CD4-positive, alpha-beta T cell (primary cell): ENCODE results near the gene SMIM36. TPM values are rescaled to one million over a fixed set of nuclear protein-coding genes. Genes with fewer than 3 reads are reported as not detected.

Experiments used
- ATAC-seq: fragments of 200-7000 bp; cut with Tn5 transposase; one replicate; pipeline ENCODE4 v1.10.0; 2022; ENCODE audit warnings: mild to moderate bottlenecking; ENCODE audit not compliant: poor library complexity
- CTCF ChIA-PET: fragments of 350-600 bp; sonication (Branson Sonifier 250); formaldehyde crosslinking; loops from one replicate; lab custom pipeline; 2021; ENCODE audit warnings: antibody characterized with exemption, inconsistent platforms; lab: Charles Lee
- POLR2A ChIA-PET: fragments of 350-600 bp; sonication (Branson Sonifier 250); formaldehyde crosslinking; loops from one replicate; lab custom pipeline; 2021; ENCODE audit warnings: antibody characterized with exemption, inconsistent platforms; lab: Charles Lee
- DNase-seq, 14 experiments: peaks; one replicate each; pipeline ENCODE4 v3.0.0-alpha.2; 2013 to 2020; ENCODE audit warnings: mixed read lengths in 2 of 14
- H3K27ac ChIP-seq, 2 donors: one replicate each; pipeline versions ENCODE4 v1.5.1 to v1.7.0; 2013; ENCODE audit warnings: low read length in 2 of 2, low read depth in 1 of 2, mild to moderate bottlenecking in 1 of 2
- H3K27me3 ChIP-seq, 2 experiments: 1 replicate in 1 of 2; 2 replicates in 1 of 2; pipeline versions ENCODE4 v1.6.1 to v1.7.0; 2013; ENCODE audit warnings: low read length in 2 of 2, control low read depth in 1 of 2, mild to moderate bottlenecking in 1 of 2, moderate library complexity in 1 of 2; ENCODE audit not compliant: insufficient read depth in 2 of 2, control insufficient read depth in 1 of 2
- H3K36me3 ChIP-seq: one replicate; pipeline ENCODE4 v1.6.1; 2013; ENCODE audit warnings: low read length, control low read depth; ENCODE audit not compliant: insufficient read depth
- H3K4me1 ChIP-seq: one replicate; pipeline ENCODE4 v1.6.1; 2013; ENCODE audit warnings: low read length, control low read depth; ENCODE audit not compliant: insufficient read depth
- H3K4me3 ChIP-seq: one replicate; pipeline ENCODE4 v1.5.1; 2013; ENCODE audit warnings: mild to moderate bottlenecking, low read length, moderate library complexity
- H3K9me3 ChIP-seq, 2 experiments: 1 replicate in 1 of 2; 2 replicates in 1 of 2; pipeline versions ENCODE4 v1.6.1 to v1.7.0; 2013; ENCODE audit warnings: low read length in 2 of 2, mild to moderate bottlenecking in 2 of 2, control low read depth in 1 of 2, moderate library complexity in 1 of 2; ENCODE audit not compliant: control insufficient read depth in 1 of 2, insufficient read depth in 1 of 2
- H3K27ac Mint-ChIP-seq: one replicate; pipeline ENCODE4 v1.8.0; 2020; ENCODE audit warnings: mixed read lengths
- H3K27me3 Mint-ChIP-seq: one replicate; pipeline ENCODE4 v1.8.0; 2021; ENCODE audit warnings: mixed read lengths
- H3K36me3 Mint-ChIP-seq: one replicate; pipeline ENCODE4 v1.8.0; 2021; ENCODE audit warnings: low read depth, mixed read lengths
- H3K4me1 Mint-ChIP-seq: one replicate; pipeline ENCODE4 v1.8.0; 2021; ENCODE audit warnings: low read depth, mixed read lengths
- H3K4me3 Mint-ChIP-seq: one replicate; pipeline ENCODE4 v1.8.0; 2020; ENCODE audit warnings: mild to moderate bottlenecking, mixed read lengths
- H3K9me3 Mint-ChIP-seq: one replicate; pipeline ENCODE4 v1.8.0; 2020; ENCODE audit warnings: mixed read lengths
- intact Hi-C, 2 experiments: fragments of 100-400 bp; cut with DNase I in 1 of 2; cut with micrococcal nuclease in 1 of 2; formaldehyde crosslinking; loops; one replicate each; pipeline versions ENCODE4 v1.15.1 to v1.9.0; 2023 to 2025; cut with DNase I, micrococcal nuclease
- total RNA-seq, 174 experiments: library from RNA in 2 of 174; stranded (reverse) in 2 of 174; gene quantifications; one replicate each; pipeline ENCODE4 v1.2.3 and lab custom pipeline; 2021 to 2026
- TF ChIP-seq, protein P1 (sequence below): fragments of 200-600 bp; IDR thresholded peaks from one replicate; pipeline ENCODE4 v1.8.0; 2022; ENCODE audit warnings: antibody characterized with exemption, mild to moderate bottlenecking

The SMIM36 gene
- total RNA-seq, 2 experiments from 2014 or later = not detected

DNA sequence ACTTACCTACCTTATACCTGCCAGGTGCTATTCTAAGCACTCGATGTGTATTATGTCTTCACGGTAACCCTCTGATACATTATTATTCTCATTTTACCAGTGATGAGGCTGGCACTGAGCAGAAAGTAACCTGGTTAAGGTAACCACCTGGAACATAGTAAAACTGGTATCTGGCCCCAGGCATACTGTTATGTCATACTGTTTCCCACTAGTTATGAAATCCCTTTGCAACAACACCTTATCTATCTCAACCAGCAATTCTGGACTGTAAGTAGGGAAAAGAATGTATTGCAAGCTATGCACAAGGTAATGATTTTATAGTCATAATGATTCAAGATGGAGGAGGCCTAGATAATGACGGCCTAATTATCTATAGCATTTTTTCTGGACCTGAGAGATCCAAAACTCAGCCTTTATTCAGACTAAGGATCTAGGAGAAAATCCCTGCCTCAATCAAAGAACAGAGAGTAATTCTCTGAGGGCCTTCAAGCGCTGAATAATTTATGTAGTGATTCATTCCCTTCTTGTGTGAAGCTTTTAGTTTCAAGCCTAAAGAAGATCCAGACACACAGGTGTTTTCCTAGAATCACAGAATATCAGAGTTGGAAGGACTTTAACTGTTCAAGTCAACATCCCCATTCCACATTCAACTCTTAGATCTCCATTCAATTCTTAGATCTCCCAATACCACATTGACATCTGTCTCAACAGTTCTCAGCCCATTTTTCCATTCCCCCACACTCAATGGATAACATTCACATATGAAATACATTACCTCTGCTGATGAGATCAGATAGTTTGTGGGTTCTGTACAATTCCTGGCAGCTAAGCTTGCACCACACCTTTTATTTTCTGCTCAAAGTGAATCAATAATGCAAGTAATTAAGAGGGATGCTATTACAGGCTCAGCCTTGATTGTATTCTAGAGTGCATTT is 74.8 kb downstream of the SMIM36 start:
- H3K9me3 Mint-ChIP-seq = no peaks in the 10 kb centered on the region
- no peaks in the 10 kb centered on the region for H3K27me3 ChIP-seq
- H3K27me3 Mint-ChIP-seq = no peaks in the 10 kb centered on the region
- H3K4me1 ChIP-seq = peaks cover 3% of the 10 kb centered on the region
- intact Hi-C loops = no loop called here
- no peak overlapping the region for H3K4me3 ChIP-seq
- TF ChIP-seq, protein P1, sequence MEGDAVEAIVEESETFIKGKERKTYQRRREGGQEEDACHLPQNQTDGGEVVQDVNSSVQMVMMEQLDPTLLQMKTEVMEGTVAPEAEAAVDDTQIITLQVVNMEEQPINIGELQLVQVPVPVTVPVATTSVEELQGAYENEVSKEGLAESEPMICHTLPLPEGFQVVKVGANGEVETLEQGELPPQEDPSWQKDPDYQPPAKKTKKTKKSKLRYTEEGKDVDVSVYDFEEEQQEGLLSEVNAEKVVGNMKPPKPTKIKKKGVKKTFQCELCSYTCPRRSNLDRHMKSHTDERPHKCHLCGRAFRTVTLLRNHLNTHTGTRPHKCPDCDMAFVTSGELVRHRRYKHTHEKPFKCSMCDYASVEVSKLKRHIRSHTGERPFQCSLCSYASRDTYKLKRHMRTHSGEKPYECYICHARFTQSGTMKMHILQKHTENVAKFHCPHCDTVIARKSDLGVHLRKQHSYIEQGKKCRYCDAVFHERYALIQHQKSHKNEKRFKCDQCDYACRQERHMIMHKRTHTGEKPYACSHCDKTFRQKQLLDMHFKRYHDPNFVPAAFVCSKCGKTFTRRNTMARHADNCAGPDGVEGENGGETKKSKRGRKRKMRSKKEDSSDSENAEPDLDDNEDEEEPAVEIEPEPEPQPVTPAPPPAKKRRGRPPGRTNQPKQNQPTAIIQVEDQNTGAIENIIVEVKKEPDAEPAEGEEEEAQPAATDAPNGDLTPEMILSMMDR = no peak
- POLR2A ChIA-PET = interaction anchor here (0.7 kb wide), 1 partner anchor 10 kb away, joined by 3 read pairs; no protein-coding TSS in a partner anchor
- DNase-seq (no peak), ATAC-seq (no peak)
- no peak overlapping the region for H3K27ac Mint-ChIP-seq
- peaks cover 11% of the 10 kb centered on the region for H3K4me1 Mint-ChIP-seq
- H3K27ac ChIP-seq = no peak overlapping the region
- no peak overlapping the region for H3K4me3 Mint-ChIP-seq
- no peaks in the 10 kb centered on the region for H3K36me3 ChIP-seq
- H3K36me3 Mint-ChIP-seq = no peaks in the 10 kb centered on the region
- H3K9me3 ChIP-seq = no peaks in the 10 kb centered on the region
- CTCF ChIA-PET = no interaction called here

DNA sequence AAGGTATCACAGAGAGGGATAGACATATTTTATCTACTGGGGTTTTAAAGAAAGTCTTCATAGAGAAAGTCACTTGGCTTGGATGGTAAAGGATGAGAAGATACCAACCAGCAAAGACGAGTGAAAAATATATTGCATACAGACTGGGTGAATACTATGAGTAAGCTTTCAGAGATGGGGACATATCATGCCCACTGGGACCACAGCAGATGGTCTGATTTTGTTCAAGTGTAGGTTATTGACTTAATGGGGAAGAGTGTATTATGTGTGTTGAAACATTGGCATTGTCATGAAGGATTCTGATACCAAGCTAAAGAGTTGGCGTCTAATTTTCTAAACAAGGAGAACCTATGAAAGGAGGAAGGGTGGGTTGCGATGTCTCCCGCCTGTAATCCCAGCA is 75.8 kb downstream of the SMIM36 start:
- H3K9me3 Mint-ChIP-seq = no peaks in the 10 kb centered on the region
- DNase-seq (no peak), ATAC-seq (no peak)
- peaks cover 3% of the 10 kb centered on the region for H3K4me1 ChIP-seq
- TF ChIP-seq, protein P1 = no peak
- ChIA-PET CTCF (no interaction called here), POLR2A (no interaction called here)
- no peaks in the 10 kb centered on the region for H3K27me3 ChIP-seq
- H3K4me1 Mint-ChIP-seq = peaks cover 11% of the 10 kb centered on the region
- intact Hi-C loops = no loop called here
- no peaks in the 10 kb centered on the region for H3K36me3 ChIP-seq
- H3K36me3 Mint-ChIP-seq = no peaks in the 10 kb centered on the region
- H3K9me3 ChIP-seq = no peaks in the 10 kb centered on the region
- H3K4me3 ChIP-seq = no peak overlapping the region
- no peak overlapping the region for H3K27ac Mint-ChIP-seq
- no peaks in the 10 kb centered on the region for H3K27me3 Mint-ChIP-seq
- no peak overlapping the region for H3K27ac ChIP-seq
- no peak overlapping the region for H3K4me3 Mint-ChIP-seq

DNA sequence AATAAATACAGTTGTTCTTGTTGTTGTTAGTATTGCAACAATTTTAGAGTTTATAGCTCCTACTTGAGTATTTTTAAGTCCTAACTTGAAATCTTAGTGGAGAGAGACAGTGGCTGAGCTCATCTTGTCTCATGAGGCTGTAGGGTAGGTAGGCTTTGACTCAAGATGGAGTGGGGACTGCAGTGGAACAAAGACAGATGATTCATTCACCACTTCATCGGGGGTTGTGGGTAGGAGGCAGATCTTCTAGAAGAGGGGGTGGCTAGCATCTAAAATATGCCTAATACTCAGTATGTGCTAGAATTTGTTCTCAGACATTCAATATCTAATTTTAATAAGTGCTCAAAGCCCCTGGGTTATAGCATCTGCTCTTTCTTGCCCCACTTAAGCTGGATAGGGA is 76.5 kb downstream of the SMIM36 start:
- Histone ChIP-seq H3K4me3 (no peak overlapping the region), H3K9me3 (no peaks in the 10 kb centered on the region), H3K36me3 (no peaks in the 10 kb centered on the region), H3K27me3 (no peaks in the 10 kb centered on the region), H3K4me1 (peaks cover 3% of the 10 kb centered on the region), H3K27ac (no peak overlapping the region)
- Mint-ChIP-seq H3K4me3 (no peak overlapping the region), H3K9me3 (no peaks in the 10 kb centered on the region), H3K27ac (no peak overlapping the region), H3K4me1 (peaks cover 11% of the 10 kb centered on the region), H3K27me3 (no peaks in the 10 kb centered on the region), H3K36me3 (no peaks in the 10 kb centered on the region)
- CTCF ChIA-PET = no interaction called here
- DNase-seq (no peak), ATAC-seq (no peak)
- TF ChIP-seq, protein P1 = no peak
- POLR2A ChIA-PET = no interaction called here
- intact Hi-C loops = no loop called here
